Osteocyte (in vitro differentiated cells): ENCODE results near the gene ARPIN. TPM values are rescaled to one million over a fixed set of nuclear protein-coding genes. Genes with fewer than 3 reads are reported as not detected.
"Not testable (repeated sequence)": the region's sequence is repeated elsewhere in the genome, so short reads cannot be mapped to it uniquely, and the experiment has no call there.

Source experiments
- DNase-seq: peaks from one replicate; pipeline ENCODE4 v3.0.0; 2021; ENCODE audit warnings: mixed read lengths; ENCODE audit not compliant: unreplicated experiment; ENCODE audit errors: extremely low spot score
- H3K27ac Mint-ChIP-seq: one replicate; pipeline ENCODE4 v1.8.0; 2021; ENCODE audit warnings: mild to moderate bottlenecking, mixed read lengths; ENCODE audit not compliant: unreplicated experiment
- H3K27me3 Mint-ChIP-seq: one replicate; pipeline ENCODE4 v1.8.0; 2021; ENCODE audit warnings: mixed read lengths; ENCODE audit not compliant: unreplicated experiment
- H3K36me3 Mint-ChIP-seq: one replicate; pipeline ENCODE4 v1.8.0; 2021; ENCODE audit warnings: mixed read lengths; ENCODE audit not compliant: unreplicated experiment
- H3K4me1 Mint-ChIP-seq: one replicate; pipeline ENCODE4 v1.8.0; 2021; ENCODE audit warnings: mixed read lengths; ENCODE audit not compliant: unreplicated experiment
- H3K4me3 Mint-ChIP-seq: one replicate; pipeline ENCODE4 v1.8.0; 2021; ENCODE audit warnings: mild to moderate bottlenecking, moderate library complexity, mixed read lengths; ENCODE audit not compliant: unreplicated experiment
- H3K9me3 Mint-ChIP-seq: one replicate; pipeline ENCODE4 v1.8.0; 2021; ENCODE audit warnings: mixed read lengths; ENCODE audit not compliant: unreplicated experiment
- total RNA-seq: library from RNA; stranded (reverse); gene quantifications from 2 replicates; pipeline ENCODE4 v1.2.1, GENCODE V29; 2021
- TF ChIP-seq, protein P1 (sequence below): fragments of 200-600 bp; sonication (generic); IDR thresholded peaks from 2 replicates; pipeline ENCODE4 v1.5.0; 2021; ENCODE audit warnings: antibody characterized with exemption, mild to moderate bottlenecking, moderate library complexity

The ARPIN gene
- total RNA-seq, 1 donor from 2014 or later = 18.7 TPM

DNA sequence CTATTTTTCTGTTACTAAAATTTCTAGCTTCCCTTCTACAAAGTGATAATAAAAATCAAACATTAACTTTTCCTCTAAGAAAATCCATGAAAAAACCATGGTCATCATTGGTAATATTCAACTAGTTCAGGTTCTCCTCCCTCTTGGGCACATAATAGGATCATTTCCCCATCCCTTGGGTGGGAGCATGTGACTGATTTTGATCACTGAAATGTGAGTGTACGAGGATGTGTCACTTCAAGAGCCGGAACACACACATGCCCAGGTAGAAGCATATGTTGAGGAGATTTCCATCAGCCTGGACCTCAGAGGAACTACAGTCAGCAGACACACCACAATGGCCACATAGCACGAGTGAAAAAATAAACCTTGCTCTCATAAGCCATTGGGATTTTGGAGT lies 55.1 kb downstream of the ARPIN start:
- no peak for DNase-seq
- Mint-ChIP-seq H3K9me3 (no peaks in the 10 kb centered on the region), H3K27me3 (no peaks in the 10 kb centered on the region), H3K36me3 (peaks cover 29% of the 10 kb centered on the region), H3K27ac (no peak overlapping the region), H3K4me3 (no peak overlapping the region), H3K4me1 (no peaks in the 10 kb centered on the region)
- TF ChIP-seq, protein P1, sequence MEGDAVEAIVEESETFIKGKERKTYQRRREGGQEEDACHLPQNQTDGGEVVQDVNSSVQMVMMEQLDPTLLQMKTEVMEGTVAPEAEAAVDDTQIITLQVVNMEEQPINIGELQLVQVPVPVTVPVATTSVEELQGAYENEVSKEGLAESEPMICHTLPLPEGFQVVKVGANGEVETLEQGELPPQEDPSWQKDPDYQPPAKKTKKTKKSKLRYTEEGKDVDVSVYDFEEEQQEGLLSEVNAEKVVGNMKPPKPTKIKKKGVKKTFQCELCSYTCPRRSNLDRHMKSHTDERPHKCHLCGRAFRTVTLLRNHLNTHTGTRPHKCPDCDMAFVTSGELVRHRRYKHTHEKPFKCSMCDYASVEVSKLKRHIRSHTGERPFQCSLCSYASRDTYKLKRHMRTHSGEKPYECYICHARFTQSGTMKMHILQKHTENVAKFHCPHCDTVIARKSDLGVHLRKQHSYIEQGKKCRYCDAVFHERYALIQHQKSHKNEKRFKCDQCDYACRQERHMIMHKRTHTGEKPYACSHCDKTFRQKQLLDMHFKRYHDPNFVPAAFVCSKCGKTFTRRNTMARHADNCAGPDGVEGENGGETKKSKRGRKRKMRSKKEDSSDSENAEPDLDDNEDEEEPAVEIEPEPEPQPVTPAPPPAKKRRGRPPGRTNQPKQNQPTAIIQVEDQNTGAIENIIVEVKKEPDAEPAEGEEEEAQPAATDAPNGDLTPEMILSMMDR = no peak

DNA sequence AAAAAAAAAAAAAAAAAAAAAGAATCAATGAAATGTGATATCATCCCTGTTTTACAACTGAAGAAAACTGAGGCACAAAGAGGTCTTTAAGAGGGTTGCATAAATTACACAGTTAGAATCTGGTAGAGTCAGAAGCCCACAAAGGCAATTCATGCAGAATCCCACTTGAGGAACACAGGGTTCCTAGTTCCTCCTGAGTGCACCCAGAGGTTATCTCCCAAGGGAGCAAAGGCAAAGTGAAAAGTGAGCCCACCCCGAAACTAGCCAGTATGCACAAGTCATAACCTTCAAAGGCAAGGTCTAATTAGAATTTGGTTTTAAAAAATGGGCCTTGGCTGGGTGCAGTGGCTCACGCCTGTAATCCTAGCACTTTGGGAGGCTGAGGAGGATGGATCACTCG lies 56.8 kb downstream of the ARPIN start:
- Mint-ChIP-seq H3K27ac (no peak overlapping the region), H3K27me3 (no peaks in the 10 kb centered on the region), H3K4me1 (peaks cover 9% of the 10 kb centered on the region), H3K9me3 (no peaks in the 10 kb centered on the region), H3K4me3 (no peak overlapping the region), H3K36me3 (peaks cover 40% of the 10 kb centered on the region)
- no peak for DNase-seq
- TF ChIP-seq, protein P1 = no peak

- not testable (repeated sequence) for H3K4me1 Mint-ChIP-seq, H3K4me3 Mint-ChIP-seq, H3K27ac Mint-ChIP-seq, H3K9me3 Mint-ChIP-seq, DNase-seq, H3K27me3 Mint-ChIP-seq
- H3K36me3 Mint-ChIP-seq = peaks cover 41% of the 10 kb centered on the region
These were observed 57.9 kb downstream of the ARPIN start for GRCh38 chr15:89854863-89855262.

- H3K36me3 Mint-ChIP-seq = peaks cover 44% of the 10 kb centered on the region
- no peaks in the 10 kb centered on the region for H3K9me3 Mint-ChIP-seq
- H3K27me3 Mint-ChIP-seq = no peaks in the 10 kb centered on the region
These were observed 60.3 kb downstream of the ARPIN start for GRCh38 chr15:89852342-89852995.

GRCh38 chr15:89851673-89852341 lies 60.9 kb downstream of the ARPIN start:
- no peaks in the 10 kb centered on the region for H3K27me3 Mint-ChIP-seq
- TF ChIP-seq, protein P1 = no peak
- no peak for DNase-seq
- no peaks in the 10 kb centered on the region for H3K9me3 Mint-ChIP-seq
- no peak overlapping the region for H3K4me3 Mint-ChIP-seq
- no peak overlapping the region for H3K27ac Mint-ChIP-seq
- peaks cover 28% of the 10 kb centered on the region for H3K4me1 Mint-ChIP-seq
- peaks cover 42% of the 10 kb centered on the region for H3K36me3 Mint-ChIP-seq

More at GRCh38 chr15:89852342-89852995, 60.3 kb downstream of the ARPIN start:
- H3K27ac Mint-ChIP-seq = peak overlapping the region; percentile 10
- no peak for DNase-seq
- no peak overlapping the region for H3K4me3 Mint-ChIP-seq
- TF ChIP-seq, protein P1 = no peak
- peaks cover 26% of the 10 kb centered on the region for H3K4me1 Mint-ChIP-seq
